Measurements from ENCODE around the gene PTPRE.

PTPRE gene

GRCh38 chr10:127873901-127874470 is 32.9 kb upstream of the PTPRE start:
- peaks cover 6% of the 10 kb centered on the region for H3K9me3 ChIP-seq (ENCODE audit: control insufficient read depth, low read length)

GRCh38 chr10:127874671-127875448 is 32.0 kb upstream of the PTPRE start:
- H3K27me3 ChIP-seq (replicated peaks; ENCODE audit: control insufficient read depth, insufficient read depth, low read length): no peaks in the 10 kb centered on the region
- no peak overlapping the region for H3K9ac ChIP-seq (ENCODE audit: low read length)
- H3K36me3 ChIP-seq (ENCODE audit: control insufficient read depth, insufficient read depth, low read length, severe bottlenecking): no peaks in the 10 kb centered on the region
- no peaks in the 10 kb centered on the region for H3K9me3 ChIP-seq (ENCODE audit: control insufficient read depth, low read length)
- DNase-seq (ENCODE audit: low read depth): no peak
- no peak overlapping the region for H3K4me3 ChIP-seq (ENCODE audit: low read length)
- H3K4me1 ChIP-seq (ENCODE audit: control insufficient read depth, insufficient read depth, low read length): peaks cover 16% of the 10 kb centered on the region

More at GRCh38 chr10:127873901-127874470, 32.9 kb upstream of the PTPRE start:
- peaks cover 16% of the 10 kb centered on the region for H3K4me1 ChIP-seq (ENCODE audit: control insufficient read depth, insufficient read depth, low read length)
- H3K9ac ChIP-seq (ENCODE audit: low read length): no peak overlapping the region
- H3K4me3 ChIP-seq (ENCODE audit: low read length): no peak overlapping the region
- H3K27me3 ChIP-seq (replicated peaks; ENCODE audit: control insufficient read depth, insufficient read depth, low read length): no peaks in the 10 kb centered on the region
- H3K36me3 ChIP-seq (ENCODE audit: control insufficient read depth, insufficient read depth, low read length, severe bottlenecking): no peaks in the 10 kb centered on the region
- no peak for DNase-seq (ENCODE audit: low read depth)

GRCh38 chr10:127875449-127875765 is 31.5 kb upstream of the PTPRE start:
- Histone ChIP-seq H3K9ac (ENCODE audit: low read length) (no peak overlapping the region), H3K9me3 (ENCODE audit: control insufficient read depth, low read length) (no peaks in the 10 kb centered on the region), H3K27me3 (replicated peaks; ENCODE audit: control insufficient read depth, insufficient read depth, low read length) (no peaks in the 10 kb centered on the region), H3K4me1 (ENCODE audit: control insufficient read depth, insufficient read depth, low read length) (peaks cover 16% of the 10 kb centered on the region), H3K36me3 (ENCODE audit: control insufficient read depth, insufficient read depth, low read length, severe bottlenecking) (no peaks in the 10 kb centered on the region), H3K4me3 (ENCODE audit: low read length) (no peak overlapping the region)
- DNase-seq (ENCODE audit: low read depth): no peak

- no peak for DNase-seq (ENCODE audit: low read depth)
- Histone ChIP-seq H3K9me3 (ENCODE audit: control insufficient read depth, low read length) (no peaks in the 10 kb centered on the region), H3K4me3 (ENCODE audit: low read length) (no peak overlapping the region), H3K36me3 (ENCODE audit: control insufficient read depth, insufficient read depth, low read length, severe bottlenecking) (no peaks in the 10 kb centered on the region), H3K4me1 (ENCODE audit: control insufficient read depth, insufficient read depth, low read length) (peaks cover 16% of the 10 kb centered on the region), H3K27me3 (replicated peaks; ENCODE audit: control insufficient read depth, insufficient read depth, low read length) (no peaks in the 10 kb centered on the region), H3K9ac (ENCODE audit: low read length) (no peak overlapping the region)
Observed at GRCh38 chr10:127875916-127876315, 31.0 kb upstream of the PTPRE start.

- no peak for DNase-seq (ENCODE audit: low read depth)
- H3K36me3 ChIP-seq (ENCODE audit: control insufficient read depth, insufficient read depth, low read length, severe bottlenecking): no peaks in the 10 kb centered on the region
- no peaks in the 10 kb centered on the region for H3K27me3 ChIP-seq (replicated peaks; ENCODE audit: control insufficient read depth, insufficient read depth, low read length)
- H3K9ac ChIP-seq (ENCODE audit: low read length): no peak overlapping the region
- H3K9me3 ChIP-seq (ENCODE audit: control insufficient read depth, low read length): no peaks in the 10 kb centered on the region
- peaks cover 10% of the 10 kb centered on the region for H3K4me1 ChIP-seq (ENCODE audit: control insufficient read depth, insufficient read depth, low read length)
- H3K4me3 ChIP-seq (ENCODE audit: low read length): no peak overlapping the region
Observed at GRCh38 chr10:127877116-127877515, 29.8 kb upstream of the PTPRE start.

GRCh38 chr10:127877699-127878098 is 29.2 kb upstream of the PTPRE start:
- Histone ChIP-seq H3K9me3 (ENCODE audit: control insufficient read depth, low read length) (no peaks in the 10 kb centered on the region), H3K4me3 (ENCODE audit: low read length) (no peak overlapping the region), H3K4me1 (ENCODE audit: control insufficient read depth, insufficient read depth, low read length) (peaks cover 4% of the 10 kb centered on the region), H3K36me3 (ENCODE audit: control insufficient read depth, insufficient read depth, low read length, severe bottlenecking) (no peaks in the 10 kb centered on the region), H3K27me3 (replicated peaks; ENCODE audit: control insufficient read depth, insufficient read depth, low read length) (no peaks in the 10 kb centered on the region), H3K9ac (ENCODE audit: low read length) (no peak overlapping the region)
- no peak for DNase-seq (ENCODE audit: low read depth)

- no peaks in the 10 kb centered on the region for H3K36me3 ChIP-seq (ENCODE audit: control insufficient read depth, insufficient read depth, low read length, severe bottlenecking)
- no peak overlapping the region for H3K9ac ChIP-seq (ENCODE audit: low read length)
- no peaks in the 10 kb centered on the region for H3K9me3 ChIP-seq (ENCODE audit: control insufficient read depth, low read length)
- H3K27me3 ChIP-seq (replicated peaks; ENCODE audit: control insufficient read depth, insufficient read depth, low read length): peaks cover under 1% of the 10 kb centered on the region
- H3K4me3 ChIP-seq (ENCODE audit: low read length): no peak overlapping the region
- no peak for DNase-seq (ENCODE audit: low read depth)
- no peaks in the 10 kb centered on the region for H3K4me1 ChIP-seq (ENCODE audit: control insufficient read depth, insufficient read depth, low read length)
Observed at GRCh38 chr10:127878475-127879055, 28.3 kb upstream of the PTPRE start.

GRCh38 chr10:127880557-127880956 is 26.3 kb upstream of the PTPRE start:
- H3K9me3 ChIP-seq (ENCODE audit: control insufficient read depth, low read length): no peaks in the 10 kb centered on the region
- no peaks in the 10 kb centered on the region for H3K4me1 ChIP-seq (ENCODE audit: control insufficient read depth, insufficient read depth, low read length)
- H3K36me3 ChIP-seq (ENCODE audit: control insufficient read depth, insufficient read depth, low read length, severe bottlenecking): no peaks in the 10 kb centered on the region
- H3K4me3 ChIP-seq (ENCODE audit: low read length): no peak overlapping the region
- no peak for DNase-seq (ENCODE audit: low read depth)
- H3K9ac ChIP-seq (ENCODE audit: low read length): no peak overlapping the region
- peaks cover 6% of the 10 kb centered on the region for H3K27me3 ChIP-seq (replicated peaks; ENCODE audit: control insufficient read depth, insufficient read depth, low read length)

- no peaks in the 10 kb centered on the region for H3K4me1 ChIP-seq (ENCODE audit: control insufficient read depth, insufficient read depth, low read length)
- no peak overlapping the region for H3K4me3 ChIP-seq (ENCODE audit: low read length)
- H3K27me3 ChIP-seq (replicated peaks; ENCODE audit: control insufficient read depth, insufficient read depth, low read length): peaks cover 6% of the 10 kb centered on the region
- H3K9me3 ChIP-seq (ENCODE audit: control insufficient read depth, low read length): no peaks in the 10 kb centered on the region
- H3K9ac ChIP-seq (ENCODE audit: low read length): no peak overlapping the region
- no peaks in the 10 kb centered on the region for H3K36me3 ChIP-seq (ENCODE audit: control insufficient read depth, insufficient read depth, low read length, severe bottlenecking)
- no peak for DNase-seq (ENCODE audit: low read depth)
Observed at GRCh38 chr10:127881262-127881661, 25.6 kb upstream of the PTPRE start.

- peaks cover 6% of the 10 kb centered on the region for H3K27me3 ChIP-seq (replicated peaks; ENCODE audit: control insufficient read depth, insufficient read depth, low read length)
- DNase-seq (ENCODE audit: low read depth): no peak
Observed at GRCh38 chr10:127882391-127882790, 24.5 kb upstream of the PTPRE start.

GRCh38 chr10:127882801-127883459 is 24.0 kb upstream of the PTPRE start:
- Histone ChIP-seq H3K4me1 (ENCODE audit: control insufficient read depth, insufficient read depth, low read length) (peaks cover 5% of the 10 kb centered on the region), H3K9me3 (ENCODE audit: control insufficient read depth, low read length) (no peaks in the 10 kb centered on the region), H3K9ac (ENCODE audit: low read length) (no peak overlapping the region), H3K4me3 (ENCODE audit: low read length) (no peak overlapping the region), H3K36me3 (ENCODE audit: control insufficient read depth, insufficient read depth, low read length, severe bottlenecking) (no peaks in the 10 kb centered on the region), H3K27me3 (replicated peaks; ENCODE audit: control insufficient read depth, insufficient read depth, low read length) (peaks cover 6% of the 10 kb centered on the region)
- DNase-seq (ENCODE audit: low read depth): no peak

More at GRCh38 chr10:127882391-127882790, 24.5 kb upstream of the PTPRE start:
- Histone ChIP-seq H3K9ac (ENCODE audit: low read length) (no peak overlapping the region), H3K4me1 (ENCODE audit: control insufficient read depth, insufficient read depth, low read length) (peaks cover under 1% of the 10 kb centered on the region), H3K4me3 (ENCODE audit: low read length) (no peak overlapping the region), H3K9me3 (ENCODE audit: control insufficient read depth, low read length) (no peaks in the 10 kb centered on the region), H3K36me3 (ENCODE audit: control insufficient read depth, insufficient read depth, low read length, severe bottlenecking) (no peaks in the 10 kb centered on the region)
